Hepatocyte (in vitro differentiated cells): ENCODE data around the gene CDK4.

ENCODE experiments used
- EZH2 ChIP-seq: fragments of 200-600 bp; sonication (generic); IDR thresholded peaks from 2 replicates; pipeline ENCODE4 v1.6.1; 2016; ENCODE audit warnings: antibody characterized with exemption, mild to moderate bottlenecking, borderline replicate concordance
- EZH2phosphoT487 ChIP-seq: fragments of 200-600 bp; sonication (generic); IDR thresholded peaks from one replicate; pipeline ENCODE4 v1.6.1; 2018; ENCODE audit warnings: antibody characterized with exemption, mild to moderate bottlenecking, low read depth, moderate library complexity; ENCODE audit not compliant: unreplicated experiment, severe bottlenecking
- TF ChIP-seq, protein P1 (sequence below): fragments of 200-600 bp; sonication (generic); IDR thresholded peaks from 2 replicates; pipeline ENCODE4 v1.5.1; 2016; ENCODE audit warnings: antibody characterized with exemption, mild to moderate bottlenecking; ENCODE audit not compliant: poor library complexity

GRCh38 chr12:57777367-57777766 lies 25.3 kb upstream of the CDK4 start:
- TF ChIP-seq, protein P1, sequence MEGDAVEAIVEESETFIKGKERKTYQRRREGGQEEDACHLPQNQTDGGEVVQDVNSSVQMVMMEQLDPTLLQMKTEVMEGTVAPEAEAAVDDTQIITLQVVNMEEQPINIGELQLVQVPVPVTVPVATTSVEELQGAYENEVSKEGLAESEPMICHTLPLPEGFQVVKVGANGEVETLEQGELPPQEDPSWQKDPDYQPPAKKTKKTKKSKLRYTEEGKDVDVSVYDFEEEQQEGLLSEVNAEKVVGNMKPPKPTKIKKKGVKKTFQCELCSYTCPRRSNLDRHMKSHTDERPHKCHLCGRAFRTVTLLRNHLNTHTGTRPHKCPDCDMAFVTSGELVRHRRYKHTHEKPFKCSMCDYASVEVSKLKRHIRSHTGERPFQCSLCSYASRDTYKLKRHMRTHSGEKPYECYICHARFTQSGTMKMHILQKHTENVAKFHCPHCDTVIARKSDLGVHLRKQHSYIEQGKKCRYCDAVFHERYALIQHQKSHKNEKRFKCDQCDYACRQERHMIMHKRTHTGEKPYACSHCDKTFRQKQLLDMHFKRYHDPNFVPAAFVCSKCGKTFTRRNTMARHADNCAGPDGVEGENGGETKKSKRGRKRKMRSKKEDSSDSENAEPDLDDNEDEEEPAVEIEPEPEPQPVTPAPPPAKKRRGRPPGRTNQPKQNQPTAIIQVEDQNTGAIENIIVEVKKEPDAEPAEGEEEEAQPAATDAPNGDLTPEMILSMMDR, result no peak
- TF ChIP-seq EZH2 (no peak), EZH2phosphoT487 (no peak)
